ENCODE data around the gene GRIK2.

The GRIK2 gene

DNA sequence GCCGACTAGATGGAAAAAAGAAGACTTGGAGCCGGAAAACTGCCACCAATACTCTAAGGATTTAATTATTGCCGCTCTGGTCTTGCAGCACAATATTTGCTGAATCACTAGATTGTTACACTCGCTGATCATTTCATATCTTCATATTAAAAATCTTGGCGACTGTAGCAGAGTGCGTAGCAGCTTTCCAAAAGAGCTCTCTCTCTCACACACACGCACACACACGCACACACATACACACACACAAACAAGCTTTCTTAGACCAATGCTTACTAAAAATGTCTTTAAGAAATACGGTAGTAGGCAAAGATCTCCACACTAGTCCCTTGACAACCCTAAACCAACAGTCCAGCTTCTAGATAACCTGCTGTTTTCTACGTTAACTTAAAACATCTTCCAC, 7.7 kb downstream of the GRIK2 start:
- DNase-seq = no peak

DNA sequence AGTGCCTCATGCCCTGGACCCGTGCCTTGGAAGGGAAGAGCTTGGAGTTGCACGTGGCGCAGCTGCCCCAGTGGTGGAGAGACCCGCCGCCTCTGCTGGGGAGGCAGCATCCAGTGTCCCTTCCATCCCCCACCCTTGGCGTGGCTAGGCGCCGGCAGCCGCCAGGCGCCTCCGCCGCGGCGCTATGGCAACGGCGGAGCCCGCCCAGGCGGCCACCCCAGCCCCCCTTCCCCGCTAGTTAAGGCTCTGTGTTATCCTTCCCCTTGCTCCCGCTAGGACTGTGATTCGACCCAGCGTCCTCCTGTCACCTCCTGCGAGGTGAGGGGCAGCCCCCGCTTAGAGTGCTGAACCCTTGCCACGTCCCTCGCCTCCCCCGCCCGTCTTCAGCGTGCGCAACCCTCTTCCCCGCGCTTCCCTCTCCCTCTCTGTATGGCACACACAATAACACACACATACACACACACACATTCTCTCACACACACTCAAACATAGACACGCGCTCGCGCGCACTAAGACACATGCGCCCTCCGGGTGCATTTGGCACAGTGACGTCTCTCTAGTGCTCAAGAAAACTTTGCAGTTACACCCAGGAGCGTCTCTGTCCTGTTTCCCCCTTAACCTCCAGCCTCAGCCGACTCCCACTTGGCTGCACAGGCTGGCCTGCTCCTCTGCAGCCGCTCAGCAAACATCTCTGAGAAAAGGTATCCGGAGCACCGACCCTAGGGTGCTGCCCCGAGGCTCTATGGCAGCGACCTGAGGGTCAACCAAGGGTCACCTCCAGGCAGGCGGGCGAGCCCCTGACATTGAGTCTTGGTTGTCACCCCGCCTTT, 8.5 kb downstream of the GRIK2 start:
- no peak for DNase-seq

DNA sequence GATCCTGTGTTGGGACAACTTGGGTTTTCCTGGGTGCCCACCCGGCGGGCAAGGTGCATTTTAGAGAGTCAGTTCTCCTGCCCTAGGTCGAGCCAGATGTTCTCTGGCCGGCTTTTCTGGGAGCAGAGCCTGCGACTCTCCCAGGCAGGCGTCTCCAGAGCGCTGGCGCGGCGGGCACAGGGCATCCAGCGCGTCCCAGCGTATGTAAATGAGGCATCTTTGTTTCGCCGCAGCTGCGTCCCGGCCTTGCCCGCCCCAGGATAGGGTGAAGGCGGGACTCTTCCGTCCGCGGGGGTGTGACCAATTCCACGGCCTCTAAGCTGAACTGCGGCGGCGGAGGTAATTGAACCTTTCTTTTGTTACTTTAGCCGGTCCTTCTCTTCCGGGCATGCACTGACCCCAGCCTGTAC, 9.1 kb downstream of the GRIK2 start:
- DNase-seq = no peak

DNA sequence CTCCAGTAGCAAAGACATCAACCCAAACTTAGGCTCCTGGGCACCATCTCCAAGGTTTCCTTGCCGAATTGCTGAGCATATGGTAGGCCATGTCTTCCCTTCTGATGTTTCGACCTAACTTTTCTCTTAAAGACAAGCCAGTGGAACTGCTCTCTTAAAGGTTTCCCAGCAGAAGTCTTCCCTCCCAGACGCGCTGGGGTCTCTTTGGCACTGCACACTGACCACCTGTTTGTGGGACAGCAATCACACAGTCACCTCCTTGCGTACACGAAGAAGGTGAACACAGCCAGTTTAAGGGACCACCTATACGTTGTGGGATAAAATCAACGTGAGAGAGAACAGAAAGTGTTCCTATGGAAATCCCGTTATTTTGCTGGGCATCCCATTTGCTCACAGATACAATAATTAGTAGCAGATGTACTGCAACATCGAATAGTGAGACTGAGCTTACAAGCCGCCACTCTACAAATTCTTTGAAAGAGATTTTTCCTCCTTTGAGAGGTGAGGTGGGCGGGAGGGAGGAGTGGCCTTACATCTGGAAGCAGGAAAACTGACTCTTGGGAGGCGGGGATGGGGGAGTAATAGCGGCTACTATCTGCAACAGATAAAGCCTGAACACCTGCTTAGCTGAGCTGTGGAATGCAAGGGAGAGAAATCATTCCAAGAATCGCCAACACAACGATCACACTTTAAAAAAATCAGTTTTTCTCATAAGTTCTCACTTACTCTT, 9.9 kb downstream of the GRIK2 start:
- no peak for DNase-seq

DNA sequence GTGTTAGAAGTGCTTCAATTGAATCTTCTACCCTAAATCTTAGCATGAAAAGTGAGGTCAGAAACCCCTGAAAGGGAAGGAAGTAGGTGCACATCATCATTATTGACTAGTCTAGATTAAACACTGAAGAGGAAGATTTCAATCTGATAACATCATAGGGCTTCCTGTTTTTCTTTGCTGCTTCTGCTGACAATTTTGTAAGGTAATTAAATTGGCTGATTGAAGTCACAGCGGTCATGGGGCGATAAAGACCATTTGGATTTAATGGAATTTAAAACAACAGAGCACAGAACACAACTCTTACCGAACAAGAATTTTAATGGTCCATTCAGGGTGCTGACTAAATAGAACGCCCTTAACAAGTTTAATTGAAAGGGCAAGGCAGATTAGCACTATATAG, 11.3 kb downstream of the GRIK2 start:
- DNase-seq = no peak

DNA sequence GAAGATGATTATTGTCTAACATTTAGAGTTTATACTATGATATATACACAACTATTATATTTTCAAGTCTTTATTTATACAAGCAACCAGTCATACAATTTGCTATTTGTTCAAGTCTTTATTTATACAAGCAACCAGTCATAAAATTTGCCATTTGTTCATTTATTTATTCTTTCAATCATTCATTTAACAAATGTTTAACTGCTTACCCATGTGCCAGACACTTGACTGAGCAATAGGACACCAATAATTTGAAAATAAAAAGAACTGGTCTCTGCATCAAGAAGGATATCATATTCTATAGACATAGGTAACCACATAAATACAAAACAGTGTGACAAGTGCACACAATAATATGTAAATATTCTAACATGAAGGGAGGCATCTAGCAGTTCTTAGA, 20.3 kb downstream of the GRIK2 start:
- DNase-seq = no peak

DNA sequence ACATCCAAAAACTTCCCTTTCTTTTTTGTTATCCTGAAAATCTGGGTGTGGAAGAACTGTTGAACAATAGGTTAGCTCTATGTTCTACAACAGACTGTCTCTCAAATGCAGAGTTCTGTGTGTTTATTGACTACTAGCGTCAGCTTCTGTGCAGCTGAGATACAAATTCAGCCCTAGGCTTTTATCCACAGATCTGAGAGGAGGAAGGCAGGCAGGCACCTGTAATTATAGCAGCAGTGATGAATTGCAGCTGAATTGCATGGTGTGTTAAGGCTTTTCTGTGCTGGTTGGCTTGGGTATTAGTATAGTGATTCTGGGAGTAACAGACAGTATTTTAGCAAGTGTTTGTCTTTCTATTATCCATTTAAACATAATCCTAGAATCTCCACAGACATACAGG, 24.4 kb downstream of the GRIK2 start:
- no peak for DNase-seq

DNA sequence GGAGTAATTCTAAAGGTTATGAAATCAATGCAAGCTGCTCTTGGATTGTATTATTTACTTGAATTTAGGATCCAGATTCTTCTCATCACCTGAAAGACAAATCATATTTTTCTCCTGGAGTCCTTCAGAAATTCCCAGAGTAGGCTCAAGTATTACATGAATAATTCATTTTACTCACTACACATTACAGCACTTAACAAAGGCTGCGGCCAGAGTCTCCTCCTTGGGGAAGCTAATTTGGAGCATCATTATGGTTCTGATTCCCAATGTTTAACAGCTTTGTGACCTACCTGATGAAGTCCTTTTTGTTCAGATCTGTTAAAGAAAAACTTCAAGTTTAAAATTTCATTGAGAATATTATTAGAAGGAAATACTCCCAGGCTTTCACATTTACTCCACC, 28.7 kb downstream of the GRIK2 start:
- no peak for DNase-seq

DNA sequence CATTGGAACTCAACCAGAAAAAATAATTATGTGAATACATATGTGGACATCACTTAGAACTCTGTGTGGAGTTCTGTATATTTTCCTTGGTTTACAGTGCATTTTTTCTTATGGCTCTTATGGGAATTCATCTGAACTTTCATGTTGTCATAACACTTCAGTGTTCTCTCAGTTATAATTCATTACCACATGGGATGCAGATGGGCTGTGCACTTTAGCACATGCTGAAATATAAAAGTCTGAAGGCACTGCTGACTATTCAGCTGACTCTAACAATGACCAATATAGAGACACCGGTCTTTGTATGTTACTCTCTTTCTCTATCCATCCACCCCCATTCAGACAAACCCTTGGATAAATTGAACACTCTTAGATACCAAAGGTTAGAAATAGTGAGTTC, 29.3 kb downstream of the GRIK2 start:
- no peak for DNase-seq

DNA sequence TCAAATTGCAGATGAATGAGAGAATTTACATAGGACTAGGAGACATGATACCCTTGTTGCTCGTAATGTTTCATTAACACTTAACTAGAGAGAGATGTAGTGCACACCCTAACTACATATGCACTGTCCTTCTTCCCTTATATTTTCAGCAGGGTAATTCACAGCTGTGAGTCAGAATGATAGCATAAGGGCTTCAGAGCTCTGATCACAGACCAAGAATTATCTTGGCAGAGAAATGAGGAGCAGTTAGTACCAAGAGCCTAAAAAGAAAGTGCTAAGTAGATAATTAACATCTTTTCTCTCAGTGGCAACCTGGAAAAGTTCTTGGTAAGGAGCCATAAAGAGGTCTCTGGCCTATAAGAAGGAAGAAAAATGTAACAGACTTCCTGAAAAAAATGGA, 35.8 kb downstream of the GRIK2 start:
- no peak for DNase-seq

DNA sequence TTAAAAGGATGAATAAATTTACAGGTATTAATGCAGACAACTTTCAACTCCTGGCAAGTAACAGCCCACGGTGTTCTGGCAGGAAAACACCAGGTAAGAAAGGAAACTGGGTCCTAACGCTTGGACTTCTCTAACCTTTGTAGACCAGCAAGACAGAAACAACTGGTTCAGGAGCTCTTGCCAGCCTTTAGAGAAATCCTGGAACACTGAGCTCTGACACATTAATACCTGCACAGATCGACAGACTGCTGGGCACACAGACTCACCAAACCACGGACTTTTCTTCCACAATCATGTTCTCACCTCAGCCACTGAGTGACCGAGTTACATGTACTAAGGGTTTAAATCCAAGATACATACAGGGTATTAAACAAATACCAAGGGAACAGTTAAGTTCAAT, 36.3 kb downstream of the GRIK2 start:
- DNase-seq = no peak

DNA sequence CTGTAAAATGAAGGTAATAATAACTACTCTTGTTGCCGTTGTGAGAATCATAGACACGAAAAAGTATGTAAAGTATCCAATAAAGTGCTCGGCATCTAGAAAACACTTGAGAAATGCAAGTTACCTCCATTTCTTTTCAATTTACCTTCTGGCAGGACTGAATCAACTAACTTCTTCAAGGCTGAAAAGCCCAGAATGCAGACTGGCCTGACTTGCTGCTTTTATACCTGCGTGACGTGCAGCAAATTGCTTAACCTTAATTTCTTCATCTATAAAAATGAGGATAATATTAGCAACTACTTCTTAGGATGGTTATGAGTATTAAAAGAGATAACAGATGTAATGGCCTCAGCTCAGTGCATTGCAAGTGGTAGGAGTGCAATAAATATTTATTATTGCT, 39.6 kb downstream of the GRIK2 start:
- no peak for DNase-seq

DNA sequence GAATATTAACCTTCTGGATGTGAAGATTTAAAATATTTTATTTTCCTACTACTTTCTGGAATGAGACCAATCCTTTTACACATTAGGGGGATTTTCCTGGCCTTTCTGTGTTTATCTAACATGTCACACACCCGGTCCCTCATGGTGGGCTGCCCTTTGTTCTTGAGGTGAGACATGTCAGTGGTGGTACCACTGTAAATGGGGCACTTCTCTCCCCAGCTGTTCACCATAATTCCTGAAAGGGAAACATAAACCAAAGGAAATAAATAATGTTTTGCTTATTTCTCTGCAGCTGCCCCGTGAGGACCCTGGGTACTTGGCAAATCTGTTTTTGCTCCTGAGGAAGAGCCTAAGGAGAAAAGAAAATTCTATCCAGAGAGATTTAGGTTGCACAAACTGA, 41.1 kb downstream of the GRIK2 start:
- no peak for DNase-seq

DNA sequence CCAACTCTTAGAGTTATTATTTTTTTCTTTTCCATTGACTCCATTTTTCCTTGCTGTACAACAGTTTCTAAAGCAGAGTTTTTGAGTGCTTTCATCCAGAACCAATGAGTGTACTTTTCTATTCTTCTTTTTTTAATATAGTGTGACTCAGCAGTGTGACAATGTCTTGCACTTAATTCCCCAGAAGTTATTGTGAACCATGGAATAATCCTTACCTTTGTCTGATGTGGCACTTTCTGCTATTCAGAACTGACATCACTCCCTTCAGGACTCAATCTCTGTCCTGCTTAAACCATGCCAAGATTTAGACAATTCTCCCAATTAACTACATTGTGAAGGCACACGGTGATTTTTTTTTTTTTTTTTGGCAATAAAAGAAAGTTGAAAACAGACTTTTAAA, 41.5 kb downstream of the GRIK2 start:
- DNase-seq = no peak

DNA sequence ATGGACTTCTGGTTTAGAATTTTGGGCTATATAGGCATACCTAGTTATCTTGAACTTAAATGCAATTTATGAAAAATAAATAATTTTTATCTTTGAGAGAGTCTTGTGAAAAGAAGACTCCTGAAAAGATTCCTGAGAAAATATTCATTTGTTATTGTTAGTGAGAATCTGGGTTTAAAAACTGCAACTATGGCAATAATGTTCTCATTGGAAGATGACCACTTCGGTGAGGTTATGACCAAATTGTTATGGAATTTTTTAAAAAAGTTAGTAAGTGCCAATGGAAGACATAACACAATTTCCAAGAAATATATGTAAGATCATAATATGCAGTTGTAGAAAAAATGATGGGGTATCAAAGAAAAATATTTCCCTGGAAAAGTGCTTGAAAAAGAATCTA, 46.3 kb downstream of the GRIK2 start:
- no peak for DNase-seq

DNA sequence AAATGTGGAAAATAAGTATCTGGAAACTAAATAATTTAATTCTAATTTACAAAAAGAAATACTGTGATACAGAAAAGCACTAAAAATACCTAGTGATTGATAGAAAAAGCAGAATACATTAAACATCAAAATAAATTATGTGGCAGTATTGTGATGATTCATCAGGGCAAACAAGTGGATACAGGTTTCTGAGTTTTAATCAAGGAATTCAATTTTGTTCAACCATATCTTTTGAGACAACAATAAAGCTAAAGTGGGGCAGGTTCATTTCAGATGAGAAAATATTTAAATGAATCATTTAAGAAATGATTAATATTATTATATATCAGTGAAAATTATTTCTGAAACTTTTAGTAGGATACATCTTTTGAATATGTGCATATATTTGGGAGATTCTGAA, 49.8 kb downstream of the GRIK2 start:
- no peak for DNase-seq

DNA sequence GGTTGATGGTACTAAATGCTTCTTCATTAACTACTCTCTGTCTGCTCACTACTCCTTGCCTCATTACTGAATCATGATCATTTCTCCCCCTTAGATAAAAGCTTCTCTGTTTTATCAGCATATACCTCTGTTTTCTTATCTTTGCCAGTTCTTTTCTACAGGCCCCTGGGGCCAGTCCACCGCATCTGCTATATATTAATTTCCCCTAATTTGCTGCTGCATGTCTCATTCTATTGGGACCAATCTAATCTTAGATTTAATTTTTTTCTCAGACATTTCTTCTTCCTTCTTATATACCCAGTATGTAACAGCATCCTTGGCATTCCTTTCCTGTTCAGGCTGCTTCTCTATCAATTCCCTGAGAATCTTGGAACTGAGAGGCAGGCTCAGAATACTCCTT, 51.2 kb downstream of the GRIK2 start:
- no peak for DNase-seq

DNA sequence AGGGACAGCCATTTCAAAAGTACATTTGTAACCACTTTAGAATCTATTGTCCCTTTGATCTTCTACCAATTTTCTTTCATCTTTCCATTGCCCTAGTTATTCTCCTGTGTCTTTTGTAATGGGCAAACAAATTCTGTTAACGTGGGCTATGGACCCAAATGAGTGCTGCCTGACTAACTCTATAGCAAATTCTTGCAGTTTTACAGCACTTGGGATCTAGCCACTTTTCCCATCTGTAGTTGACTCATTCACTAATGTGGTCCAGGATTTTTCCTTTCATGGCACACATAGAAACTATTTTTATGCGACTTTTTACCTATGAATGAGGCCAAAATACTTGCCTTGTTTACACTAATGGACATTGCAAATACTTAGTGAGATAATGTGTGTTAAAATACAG, 52.0 kb downstream of the GRIK2 start:
- no peak for DNase-seq

DNA sequence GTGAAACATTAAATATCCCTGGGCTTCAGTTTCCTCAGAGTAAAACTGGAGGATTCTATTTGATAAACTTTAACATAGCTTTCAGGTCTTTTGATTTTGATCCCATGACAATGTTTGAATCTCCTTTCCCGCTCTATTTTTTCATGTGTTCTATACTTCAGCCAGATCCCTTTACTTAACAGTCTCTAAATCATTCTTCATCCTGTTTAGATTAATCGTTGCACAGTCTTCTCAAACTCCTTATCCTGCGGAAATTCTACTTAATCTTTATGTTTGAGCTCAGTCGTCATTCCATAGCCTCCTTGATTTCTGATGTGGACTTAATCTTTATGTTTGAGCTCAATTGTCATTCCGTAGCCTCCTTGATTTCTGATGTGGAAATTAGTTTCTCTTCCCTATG, 57.4 kb downstream of the GRIK2 start:
- DNase-seq = no peak

DNA sequence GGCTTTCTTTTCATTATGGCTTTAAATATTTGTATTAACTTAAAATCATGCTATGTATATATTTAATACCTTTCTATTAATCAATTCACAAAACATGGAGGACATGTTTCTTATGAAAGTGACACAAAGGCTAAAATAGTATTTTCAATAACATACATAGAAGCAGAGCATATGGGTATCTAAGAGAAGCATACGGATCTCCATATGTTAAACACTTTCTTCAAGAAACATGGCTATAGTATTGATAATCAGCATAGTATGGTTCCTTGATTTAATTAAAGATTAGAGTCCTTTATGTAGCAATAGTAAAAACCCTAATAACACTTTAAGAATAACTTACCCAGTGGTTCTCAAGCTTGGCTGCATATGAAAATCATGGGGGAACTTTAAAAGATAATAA, 58.5 kb downstream of the GRIK2 start:
- no peak for DNase-seq

DNA sequence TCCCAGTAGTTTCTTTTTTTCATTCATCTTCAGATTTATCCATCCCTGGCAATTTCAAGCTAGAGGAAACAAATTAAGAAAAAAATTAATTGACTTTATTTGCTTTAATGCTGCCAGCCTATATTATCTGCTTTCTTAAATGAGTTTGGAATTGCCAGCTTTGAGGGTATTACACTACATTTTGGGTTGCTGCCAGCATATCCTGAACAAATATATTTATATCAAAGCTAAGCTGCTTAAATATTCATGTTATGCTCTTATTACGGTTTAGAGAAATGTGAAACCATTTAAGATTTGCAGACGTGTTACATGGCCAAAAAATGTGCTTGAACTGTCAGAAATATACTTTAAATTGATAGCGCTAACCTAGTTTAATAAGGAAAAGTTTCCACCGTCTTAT, 59.7 kb downstream of the GRIK2 start:
- DNase-seq = no peak

DNA sequence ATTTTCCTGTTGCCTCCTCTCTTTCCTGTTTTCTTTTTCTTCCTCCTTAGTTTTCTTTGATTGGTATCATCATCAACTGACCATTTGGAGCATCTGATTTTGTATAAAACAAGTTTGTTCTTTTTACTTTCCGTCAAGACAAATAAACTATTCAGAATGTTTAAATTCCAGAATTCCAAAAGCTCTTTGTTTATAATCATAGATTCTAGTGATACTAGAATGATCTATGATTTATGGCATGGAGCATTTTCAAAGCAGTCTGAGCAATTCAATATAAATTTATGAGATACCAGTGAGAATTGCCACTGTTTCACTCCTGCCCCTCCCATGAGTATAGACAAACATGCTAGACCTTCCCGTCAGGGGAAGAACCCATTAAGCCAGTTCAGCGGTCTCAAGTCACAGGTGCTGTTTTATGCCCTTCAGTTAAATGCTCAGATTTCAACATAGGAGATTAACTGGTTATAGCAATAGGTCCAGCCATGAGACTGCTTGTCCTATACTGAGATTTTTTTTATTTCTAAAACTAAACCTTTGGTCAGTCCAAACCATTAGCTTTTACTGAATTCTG, 60.7 kb downstream of the GRIK2 start:
- DNase-seq = no peak

DNA sequence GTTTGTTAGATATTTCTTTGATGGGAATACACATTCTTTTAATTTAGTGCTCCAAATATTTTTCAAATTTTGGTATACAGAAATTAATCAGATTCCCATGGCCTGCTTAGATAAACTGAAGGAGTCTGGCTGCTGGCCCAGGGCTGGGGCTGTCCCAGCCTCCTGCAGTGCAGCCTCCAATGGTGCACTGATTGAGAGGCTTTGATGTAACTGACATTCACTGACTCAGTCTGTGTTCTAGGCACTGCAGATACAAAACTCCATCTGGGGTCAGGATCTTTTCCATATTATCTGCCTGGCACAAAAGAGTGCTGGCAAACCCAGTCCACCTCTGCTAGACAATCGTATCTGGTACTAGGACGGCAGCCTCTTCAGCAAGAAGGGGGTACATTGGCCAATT, 64.8 kb downstream of the GRIK2 start:
- no peak for DNase-seq

DNA sequence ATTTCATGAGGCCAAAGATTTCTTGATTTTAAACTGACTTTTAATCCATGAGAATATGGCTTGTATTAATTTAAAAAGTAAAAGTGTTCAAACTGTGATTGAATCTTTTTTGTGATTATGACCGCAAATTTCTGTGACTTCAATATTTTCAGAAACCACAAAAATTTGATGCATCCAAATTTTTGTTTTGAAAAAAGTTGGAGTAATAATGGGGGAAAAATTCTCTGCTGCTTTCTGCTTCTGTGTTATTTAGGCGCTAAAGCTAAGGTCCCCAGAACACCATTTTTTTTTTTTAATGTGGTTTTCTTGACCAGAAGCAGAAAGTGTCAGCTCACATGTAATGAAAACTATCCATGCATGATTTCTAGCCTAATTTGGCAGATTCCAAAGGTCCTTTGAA, 65.3 kb downstream of the GRIK2 start:
- no peak for DNase-seq
